ENCODE data around the gene SOS2.

SOS2 gene

GRCh38 chr14:50113381-50114035 is 117.9 kb downstream of the SOS2 start:
- no peak for DNase-seq

DNA sequence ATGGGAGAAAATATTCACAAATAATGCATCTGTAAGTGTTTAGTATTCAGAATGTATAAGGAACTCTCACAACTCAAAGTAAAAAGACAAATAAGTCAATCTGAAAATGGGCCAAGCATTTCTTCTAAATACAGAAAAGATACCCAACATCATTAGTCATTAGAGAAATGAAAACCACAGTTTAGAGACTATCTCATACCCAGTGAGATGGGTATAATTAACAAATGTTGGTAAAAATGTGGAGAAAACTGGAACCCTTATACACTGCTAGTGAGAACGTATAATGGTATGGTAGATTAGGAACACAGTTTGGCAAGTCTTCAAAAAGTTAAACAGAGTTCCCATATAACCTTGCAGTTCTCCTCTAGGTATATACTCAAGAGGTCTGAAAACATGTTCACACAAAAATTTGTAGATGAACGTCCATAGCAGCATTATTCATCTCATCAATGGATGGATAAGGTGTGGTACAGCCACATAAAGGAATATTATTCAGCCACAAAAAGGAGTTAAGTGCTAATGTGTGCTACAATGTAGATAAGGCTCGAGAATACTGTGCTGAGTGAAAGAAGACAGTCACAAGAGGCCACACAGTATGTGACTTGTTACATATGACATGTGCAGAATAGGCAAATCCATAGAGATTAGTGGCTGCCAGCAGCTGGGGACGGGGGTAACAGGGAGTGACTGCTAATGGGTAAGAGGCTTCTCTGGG is 120.9 kb downstream of the SOS2 start:
- no peak for DNase-seq

DNA sequence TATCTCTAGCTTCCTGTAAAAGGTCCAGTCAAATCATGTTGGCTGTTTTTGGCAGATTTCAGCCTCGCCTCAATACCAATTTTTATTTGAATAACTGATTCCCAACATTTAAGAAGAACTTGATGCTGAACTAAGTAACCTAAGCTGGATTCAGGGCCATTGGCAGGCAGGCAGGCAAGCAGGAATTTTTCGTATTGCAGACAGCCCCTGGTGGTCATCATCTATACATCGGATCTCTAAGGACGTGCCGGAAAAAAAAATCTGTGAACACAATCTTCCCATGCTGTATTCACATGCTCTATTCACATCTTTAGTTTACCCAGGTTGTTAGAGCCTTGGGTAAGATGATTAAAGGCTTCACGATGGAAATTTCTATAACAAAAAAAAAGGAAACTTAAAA is 122.0 kb downstream of the SOS2 start:
- DNase-seq = no peak

- DNase-seq = no peak
Measured at GRCh38 chr14:50107850-50108249, 123.5 kb downstream of the SOS2 start.

GRCh38 chr14:50106178-50106577 is 125.2 kb downstream of the SOS2 start:
- DNase-seq = no peak

DNA sequence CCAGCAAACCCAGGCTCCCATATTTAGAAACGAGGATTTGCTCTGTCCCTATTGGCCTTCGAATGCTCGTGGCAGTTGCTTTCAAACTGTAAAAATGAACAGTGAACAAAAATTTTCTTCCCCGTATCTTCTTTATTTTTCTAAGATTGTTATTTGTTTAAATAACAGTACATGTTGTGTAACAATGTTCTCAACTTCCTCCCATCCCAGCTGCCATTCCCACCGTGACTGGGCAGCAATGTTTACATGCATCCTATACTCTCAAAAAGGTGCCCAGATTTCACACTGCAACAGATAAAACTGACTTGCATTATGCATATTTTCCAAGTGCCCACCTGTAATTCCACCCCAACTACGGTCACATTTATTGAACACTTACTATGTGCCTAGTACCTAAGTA is 127.8 kb downstream of the SOS2 start:
- no peak for DNase-seq

DNA sequence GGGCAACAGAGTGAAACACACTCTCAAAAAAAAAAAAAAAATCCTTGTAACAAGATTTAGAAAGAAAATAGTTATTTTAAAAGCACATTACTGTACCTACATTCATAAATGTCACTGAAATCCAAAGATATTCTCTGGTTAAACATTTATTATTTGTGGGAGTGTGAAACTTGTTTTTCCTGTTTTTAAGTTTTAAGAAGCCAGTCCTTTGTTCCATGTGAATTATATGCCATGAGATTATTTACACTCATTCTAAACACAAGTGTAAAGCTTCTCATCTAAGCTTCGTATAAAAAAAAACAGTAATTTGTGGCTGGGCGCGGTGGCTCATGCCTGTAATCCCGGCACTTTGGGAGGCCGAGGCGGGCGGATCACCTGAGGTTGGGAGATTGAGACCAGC is 130.0 kb downstream of the SOS2 start:
- DNase-seq = no peak

GRCh38 chr14:50100805-50101204 is 130.6 kb downstream of the SOS2 start:
- no peak for DNase-seq

DNA sequence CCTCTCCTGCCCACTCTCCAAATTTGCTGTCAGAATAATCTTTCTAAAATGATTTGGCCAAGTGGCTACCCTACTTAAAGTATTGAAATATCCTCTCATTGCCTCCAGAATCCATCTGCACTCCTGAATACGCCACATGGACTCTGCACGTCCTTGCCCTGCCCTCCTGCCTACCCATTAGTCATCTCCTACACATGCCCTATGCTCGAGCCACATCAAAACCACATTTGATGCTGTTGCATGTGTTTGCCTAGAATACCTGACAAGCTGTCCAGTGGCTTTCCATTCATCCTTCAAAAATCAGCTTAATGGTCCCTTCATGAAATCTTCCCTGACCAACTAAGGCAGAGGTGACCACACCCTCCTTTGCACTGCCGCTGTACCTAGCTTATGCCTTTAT is 132.0 kb downstream of the SOS2 start:
- no peak for DNase-seq

DNA sequence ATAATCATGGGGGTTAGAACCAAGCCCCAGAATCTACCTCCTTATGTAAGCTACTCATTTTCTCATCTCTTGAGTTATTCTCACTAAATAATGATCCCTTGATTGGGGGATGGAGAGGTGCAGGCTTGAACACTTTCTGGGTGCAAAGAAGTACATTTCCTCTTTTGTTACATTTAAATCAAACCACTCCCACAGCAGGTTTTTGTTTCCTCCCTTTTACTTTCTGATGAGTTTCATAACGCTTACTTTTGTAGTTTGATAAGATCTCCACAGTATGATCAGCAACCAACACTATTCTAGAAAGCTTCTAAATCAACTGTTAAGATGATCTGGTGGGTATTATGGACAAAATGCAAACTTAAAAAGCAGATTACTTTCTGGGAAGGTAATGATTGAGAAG is 135.5 kb downstream of the SOS2 start:
- no peak for DNase-seq

GRCh38 chr14:50094056-50094755 is 137.2 kb downstream of the SOS2 start:
- DNase-seq = no peak

DNA sequence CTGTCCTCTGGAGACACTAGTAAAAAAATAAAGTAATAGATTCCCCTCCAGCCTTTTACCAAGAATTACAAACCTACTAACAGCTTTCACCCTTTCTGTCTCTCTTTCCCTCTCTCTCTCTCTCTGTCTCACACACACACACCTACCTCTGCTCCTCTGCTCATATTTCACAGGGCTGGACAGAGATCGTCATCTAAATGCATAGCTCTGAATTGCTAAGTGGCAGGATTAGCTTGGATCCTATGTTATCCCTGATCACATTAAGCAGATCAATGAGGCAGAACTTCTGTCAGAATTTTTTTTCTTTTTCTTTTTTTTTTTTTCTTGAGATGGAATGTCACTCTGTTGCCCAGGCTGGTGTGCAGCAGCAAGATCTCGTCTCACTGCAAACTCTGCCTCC is 137.9 kb downstream of the SOS2 start:
- DNase-seq = no peak

GRCh38 chr14:50092006-50092555 is 139.3 kb downstream of the SOS2 start:
- DNase-seq = no peak

DNA sequence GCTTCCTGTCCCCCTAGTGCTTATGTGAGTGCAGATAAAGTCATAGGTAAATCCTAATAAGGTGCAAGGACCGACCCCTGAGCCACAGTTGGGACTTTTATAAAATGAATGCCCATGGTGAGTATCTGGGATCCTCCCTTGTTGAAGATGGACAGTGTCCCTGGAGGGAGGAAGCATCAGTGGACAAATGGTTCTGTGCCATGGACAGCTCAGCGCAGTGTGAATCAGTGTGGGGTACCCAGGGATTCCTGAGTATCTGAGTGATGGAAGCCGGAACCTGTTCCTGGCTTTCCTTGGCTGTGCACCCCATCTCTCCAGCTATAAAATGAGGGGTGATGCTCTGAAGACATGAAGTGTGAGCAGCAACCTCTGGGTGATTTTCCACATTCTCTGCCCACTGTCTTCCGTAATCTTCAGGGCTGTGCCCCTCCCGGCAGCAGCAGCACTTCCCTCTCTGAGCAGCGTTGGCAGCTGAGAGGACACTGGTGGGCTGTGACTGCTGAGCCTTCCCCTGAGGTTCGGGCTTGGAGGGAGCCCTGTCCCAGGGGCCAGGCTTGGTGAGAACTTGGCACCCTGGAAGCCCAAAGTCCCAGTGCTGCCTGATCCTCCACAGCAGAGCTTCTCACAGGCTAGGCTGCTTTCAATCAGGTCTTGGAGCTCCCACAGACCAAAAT is 140.0 kb downstream of the SOS2 start:
- DNase-seq = no peak

DNA sequence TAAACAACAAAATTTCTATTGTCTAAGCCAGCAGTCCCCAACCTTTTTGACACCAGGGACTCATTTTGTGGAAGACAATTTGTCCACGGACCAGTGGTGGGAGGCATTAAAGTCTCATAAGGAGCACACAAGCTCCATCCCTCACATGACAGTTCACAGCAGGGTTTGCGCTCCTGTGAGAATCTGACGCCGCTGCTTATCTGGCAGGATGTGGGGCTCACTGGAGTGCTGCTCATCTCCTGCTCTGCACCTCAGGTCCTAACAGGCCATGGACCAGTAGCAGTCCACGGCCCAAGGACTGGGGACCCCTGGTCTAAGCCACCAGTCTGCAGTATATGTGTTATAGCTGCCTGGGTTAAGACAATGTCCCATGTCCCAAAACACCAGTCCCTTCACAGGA is 142.2 kb downstream of the SOS2 start:
- DNase-seq = no peak

GRCh38 chr14:50088731-50089130 is 142.6 kb downstream of the SOS2 start:
- no peak for DNase-seq

GRCh38 chr14:50088117-50088515 is 143.3 kb downstream of the SOS2 start:
- DNase-seq = no peak

DNA sequence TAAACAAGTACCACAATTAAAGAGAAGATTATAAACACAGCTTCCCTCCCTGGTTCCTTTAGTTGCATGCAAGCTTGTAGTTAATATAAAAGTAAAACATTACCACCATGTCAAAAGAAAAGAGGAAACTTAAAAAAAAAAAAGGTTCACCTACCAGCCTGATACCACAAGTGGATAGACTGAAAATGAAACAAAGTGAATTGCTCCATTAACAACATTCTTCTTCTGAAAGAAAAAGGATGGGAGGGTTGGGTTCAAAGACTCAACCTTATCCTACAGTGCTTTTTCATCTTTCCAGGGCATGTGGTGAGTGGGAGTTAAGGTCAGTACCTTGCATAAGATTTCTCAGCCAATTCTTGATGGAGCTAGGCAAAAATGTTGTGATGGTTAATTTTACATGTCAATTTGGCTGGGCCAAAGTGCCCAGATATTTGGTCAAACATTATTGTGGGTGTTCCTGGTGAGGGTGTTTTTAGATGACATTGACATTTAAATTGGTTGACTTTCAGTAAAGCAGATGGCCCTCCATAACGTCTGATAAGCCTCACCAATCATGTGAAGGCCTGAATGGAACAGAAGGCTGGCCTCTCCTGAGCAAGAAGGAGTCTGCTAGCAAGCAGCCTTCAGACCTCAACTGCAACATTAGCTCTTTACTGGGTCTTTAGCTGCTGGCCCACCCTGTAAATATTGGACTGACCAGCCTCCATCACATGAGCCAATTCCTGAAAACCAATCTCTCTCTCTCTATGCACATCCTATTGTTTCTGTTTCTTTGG is 143.8 kb downstream of the SOS2 start:
- DNase-seq = no peak

- DNase-seq = no peak
Measured at GRCh38 chr14:50086321-50086711, 145.1 kb downstream of the SOS2 start.

- no peak for DNase-seq
Measured at GRCh38 chr14:50085570-50086320, 145.6 kb downstream of the SOS2 start.

DNA sequence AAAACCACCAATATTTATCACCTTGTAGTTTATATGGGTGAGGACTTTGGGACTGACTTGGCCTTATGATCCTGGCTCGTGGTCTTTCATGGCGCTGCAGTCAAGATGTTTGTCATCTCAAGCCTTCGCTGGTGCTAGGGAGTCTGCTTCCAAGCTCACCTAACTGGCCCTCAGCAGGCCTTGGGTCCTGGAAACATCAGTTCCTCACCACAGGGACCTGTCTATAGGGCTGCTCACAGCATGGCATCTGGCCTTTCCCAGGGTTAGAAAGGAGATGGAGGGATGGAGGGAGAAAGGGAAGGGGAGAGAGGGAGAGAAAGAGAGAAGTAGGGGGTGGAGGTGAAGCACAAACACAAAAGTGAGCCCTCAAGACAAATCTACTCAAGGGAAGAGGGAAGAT is 146.7 kb downstream of the SOS2 start:
- no peak for DNase-seq
